GM12878 (cell line): ENCODE measurements around the gene NUP62. TPM values are rescaled to one million over a fixed set of nuclear protein-coding genes. Genes with fewer than 3 reads are reported as not detected.

Experiments used
- ATAC-seq: fragments of 200-7000 bp; cut with Tn5 transposase; 3 replicates; pipeline ENCODE4 v1.9.1; 2020; ENCODE audit warnings: mild to moderate bottlenecking, moderate library complexity
- BruUV-seq: library from RNA; stranded (reverse); fragments of 400-500 nt; replicated peaks from 2 replicates; lab custom pipeline; 2021; lab: Mats Ljungman, UMichigan
- CTCF ChIA-PET: fragments of 300-600 bp; sonication (Branson Sonifier 250); formaldehyde crosslinking; extraction: SDS; loops from one replicate; lab custom pipeline; 2021; ENCODE audit warnings: inconsistent platforms; lab: Yijun Ruan, JAX
- POLR2A ChIA-PET: fragments of 350-600 bp; formaldehyde crosslinking; extraction: SDS; loops from one replicate; lab custom pipeline; 2021; ENCODE audit warnings: inconsistent platforms; lab: Charles Lee
- RAD21 ChIA-PET: fragments of 300-600 bp; sonication (Branson Sonifier 250); formaldehyde crosslinking; loops from one replicate; lab custom pipeline; 2023; ENCODE audit warnings: antibody characterized with exemption; ENCODE audit not compliant: unreplicated experiment; lab: Charles Lee
- SMC1A ChIA-PET: fragments of 300-600 bp; sonication (Branson Sonifier 250); formaldehyde crosslinking; loops from one replicate; lab custom pipeline; 2023; ENCODE audit not compliant: unreplicated experiment, uncharacterized antibody; lab: Charles Lee
- DNase-seq: peaks from one replicate; pipeline ENCODE4 v3.0.0-alpha.2; 2011; ENCODE audit warnings: low read depth, low spot score
- FAIRE-seq: peaks from 3 replicates; lab custom pipeline; 2011; peaks lifted over from hg19 to GRCh38; lab: Jason Lieb, UNC
- H2AFZ ChIP-seq: 2 replicates; pipeline ENCODE4 v1.6.0; 2011; ENCODE audit warnings: low read depth, low read length, control low read depth; ENCODE audit not compliant: control insufficient read depth
- H3K27ac ChIP-seq: 2 replicates; pipeline ENCODE4 v1.5.1; 2011; ENCODE audit warnings: control low read depth; ENCODE audit not compliant: control insufficient read depth, insufficient read depth
- H3K27me3 ChIP-seq, 2 experiments: replicated peaks in 1 of 2; 2 replicates each; pipeline versions ENCODE4 v1.6.0 to v1.6.1; 2011; ENCODE audit warnings: low read length in 1 of 2; ENCODE audit not compliant: control insufficient read depth in 2 of 2, insufficient read depth in 2 of 2
- H3K36me3 ChIP-seq, 2 experiments: 2 replicates each; pipeline ENCODE4 v1.5.1; 2011; ENCODE audit warnings: low read length in 1 of 2; ENCODE audit not compliant: control insufficient read depth in 2 of 2, insufficient read depth in 2 of 2
- H3K4me1 ChIP-seq: 2 replicates; pipeline ENCODE4 v1.6.1; 2011; ENCODE audit warnings: mild to moderate bottlenecking, low read length, moderate library complexity, mixed read lengths; ENCODE audit not compliant: control insufficient read depth, insufficient read depth
- H3K4me2 ChIP-seq: 2 replicates; pipeline ENCODE4 v1.6.0; 2011; ENCODE audit warnings: control low read depth; ENCODE audit not compliant: control insufficient read depth, insufficient read depth
- H3K4me3 ChIP-seq: fragments of 200-600 bp; sonication (generic); 2 replicates; pipeline ENCODE4 v1.5.1; 2016
- H3K79me2 ChIP-seq: 2 replicates; pipeline ENCODE4 v1.6.0; 2011; ENCODE audit warnings: low read length; ENCODE audit not compliant: control insufficient read depth, insufficient read depth
- H3K9ac ChIP-seq: 2 replicates; pipeline ENCODE4 v1.8.0; 2011; ENCODE audit warnings: low read length, control low read depth, mixed read lengths; ENCODE audit not compliant: control insufficient read depth, insufficient read depth
- H3K9me3 ChIP-seq: replicated peaks from 3 replicates; pipeline ENCODE4 v1.5.1; 2011; ENCODE audit warnings: mild to moderate bottlenecking, low read length; ENCODE audit not compliant: control insufficient read depth, insufficient read depth
- H4K20me1 ChIP-seq: 2 replicates; pipeline ENCODE4 v1.6.0; 2011; ENCODE audit not compliant: control insufficient read depth, insufficient read depth
- HDAC2 ChIP-seq: fragments of 200-600 bp; sonication (generic); IDR thresholded peaks from 2 replicates; pipeline ENCODE4 v1.6.1; 2017
- KDM1A ChIP-seq: fragments of 200-600 bp; sonication (generic); IDR thresholded peaks from 2 replicates; pipeline ENCODE4 v1.6.1; 2016; ENCODE audit warnings: borderline replicate concordance
- SMARCA5 ChIP-seq: fragments of 450-650 bp; IDR thresholded peaks from 2 replicates; pipeline ENCODE4 v1.6.1; 2017; ENCODE audit warnings: mild to moderate bottlenecking
- WGBS: methylation state at CpG from one replicate; pipeline ENCODE4 v1.1.6; 2016; ENCODE audit warnings: low lambda C conversion rate; ENCODE audit not compliant: insufficient replicate concordance, insufficient coverage; ENCODE audit errors: missing lambda C conversion rate; 5-methylcytosine and 5-hydroxymethylcytosine counted together
- in situ Hi-C: fragments of 300-500 bp; cut with MboI; formaldehyde crosslinking; loops from 9 replicates; pipeline ENCODE4 v1.14.3; 2018; ENCODE audit warnings: mixed read lengths
- intact Hi-C: fragments of 100-400 bp; cut with micrococcal nuclease; formaldehyde crosslinking; loops from one replicate; pipeline ENCODE4 v1.14.2; 2022; ENCODE audit not compliant: unreplicated experiment
- polyA plus RNA-seq, 11 experiments: library from polyadenylated mRNA; depleted of rRNA in 4 of 11; unstranded in 6 of 11; stranded (reverse) in 5 of 11; fragments of >200 nt; fragmentation: Nextera tagmentation in 4 of 11; fragmentation: Illumina TruSeq in 1 of 11; extraction: Ambion mirVana in 4 of 11; extraction: Trizol in 1 of 11; gene quantifications; 1 replicate in 1 of 11; 2 replicates in 10 of 11; pipeline versions ENCODE4 v1.2.1 to v1.2.3, GENCODE V29; 2011 to 2016; ENCODE audit warnings: inconsistent platforms in 2 of 11, missing spikeins in 2 of 11, low read depth in 1 of 11
- total RNA-seq, 4 experiments: library from RNA; depleted of rRNA in 3 of 4; stranded (reverse); fragments of >200 nt in 3 of 4; fragmentation: Illumina TruSeq in 1 of 4; extraction: Trizol in 1 of 4; gene quantifications; 2 replicates each; pipeline versions ENCODE4 v1.2.1 to v1.2.3, GENCODE V29; 2013 to 2021
- TF ChIP-seq, protein P1 (sequence below): fragments of 450-650 bp; IDR thresholded peaks from 2 replicates; pipeline ENCODE4 v1.6.1; 2014; ENCODE audit warnings: mild to moderate bottlenecking

Gene NUP62
- total and polyA plus RNA-seq, 10 of the 15 experiments (the other 5 are each of a cell fraction or from before 2014, with no cell fraction given), result 19.5 to 110 (median 66.9) TPM

DNA sequence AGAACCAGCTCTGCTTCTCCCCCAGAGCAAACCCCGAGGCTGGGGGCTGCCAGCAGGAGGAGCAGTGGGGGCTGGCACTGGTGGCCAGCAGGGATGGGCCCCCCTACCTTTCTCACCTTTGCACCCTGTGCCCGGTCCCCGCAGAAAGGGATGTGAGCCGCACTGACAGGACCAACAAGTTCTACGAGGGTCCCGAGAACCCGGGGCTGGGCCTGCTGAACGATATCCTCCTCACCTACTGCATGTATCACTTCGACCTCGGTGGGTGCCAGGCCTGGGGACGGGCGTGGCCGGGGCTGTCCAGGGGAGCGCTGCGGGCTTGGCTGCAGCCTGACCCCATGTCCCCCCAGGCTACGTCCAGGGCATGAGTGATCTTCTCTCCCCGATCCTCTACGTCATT is 45.2 kb downstream of the NUP62 start:
- Histone ChIP-seq H3K79me2 (no peaks in the 10 kb centered on the region), H4K20me1 (no peaks in the 10 kb centered on the region), H3K4me1 (peaks cover 6% of the 10 kb centered on the region), H2AFZ (no peak overlapping the region), H3K36me3 (peaks cover 8 to 13% of the 10 kb centered on the region in 2 experiments), H3K4me3 (no peak overlapping the region), H3K9me3 (no peaks in the 10 kb centered on the region; the same call in 2 of the 3 replicates), H3K9ac (no peak overlapping the region), H3K4me2 (no peak overlapping the region), H3K27me3 (no peaks in the 10 kb centered on the region), H3K27ac (no peak overlapping the region)
- no peak for FAIRE-seq
- CTCF ChIA-PET, result interaction anchor here (1.1 kb wide), 1 partner anchor 10 kb away, joined by 3 read pairs; no protein-coding TSS in a partner anchor
- no peak for DNase-seq
- TF ChIP-seq HDAC2, result no peak
- BruUV-seq, result no TSS peak
- WGBS, result 88% methylated on average over 18 of the region's 18 CpGs
- no peak for ATAC-seq
- POLR2A ChIA-PET, result interaction anchor here (0.6 kb wide), 1 partner anchor 207 kb away, joined by 3 read pairs; the partner anchor contains the start of gene PRMT1
- intact Hi-C loops, result no loop called here
- SMC1A ChIA-PET, result no interaction called here
- RAD21 ChIA-PET, result no interaction called here
- in situ Hi-C loops, result loop anchor here (25.0 kb wide), 1 partner anchor 1247 kb away; the partner anchor contains the start of genes CA11 and DBP

GRCh38 chr19:49883094-49883493 is 46.2 kb downstream of the NUP62 start:
- ChIA-PET SMC1A (interaction anchor here (1.0 to 1.1 kb wide), 2 partner anchors 12 to 29 kb away, joined by 3 read pairs; no protein-coding TSS in a partner anchor), RAD21 (no interaction called here), POLR2A (interaction anchor here (1.0 kb wide), 2 partner anchors 10 to 24 kb away, joined by 3 read pairs; no protein-coding TSS in a partner anchor), CTCF (no interaction called here)
- Histone ChIP-seq H3K79me2 (peaks cover 4% of the 10 kb centered on the region), H3K27me3 (no peaks in the 10 kb centered on the region), H3K4me1 (peaks cover 12% of the 10 kb centered on the region), H3K9me3 (no peaks in the 10 kb centered on the region; the same call in 2 of the 3 replicates), H3K4me3 (no peak overlapping the region), H3K27ac (no peak overlapping the region), H3K4me2 (no peak overlapping the region), H3K9ac (no peak overlapping the region), H3K36me3 (peaks cover 8 to 13% of the 10 kb centered on the region in 2 experiments), H2AFZ (no peak overlapping the region), H4K20me1 (no peaks in the 10 kb centered on the region)
- intact Hi-C loops (no loop called here), in situ Hi-C loops (loop anchor here (25.0 kb wide), 1 partner anchor 1246 kb away; the partner anchor contains the start of genes CA11 and DBP)
- no peak for DNase-seq
- no peak for ATAC-seq
- TF ChIP-seq, protein P1, sequence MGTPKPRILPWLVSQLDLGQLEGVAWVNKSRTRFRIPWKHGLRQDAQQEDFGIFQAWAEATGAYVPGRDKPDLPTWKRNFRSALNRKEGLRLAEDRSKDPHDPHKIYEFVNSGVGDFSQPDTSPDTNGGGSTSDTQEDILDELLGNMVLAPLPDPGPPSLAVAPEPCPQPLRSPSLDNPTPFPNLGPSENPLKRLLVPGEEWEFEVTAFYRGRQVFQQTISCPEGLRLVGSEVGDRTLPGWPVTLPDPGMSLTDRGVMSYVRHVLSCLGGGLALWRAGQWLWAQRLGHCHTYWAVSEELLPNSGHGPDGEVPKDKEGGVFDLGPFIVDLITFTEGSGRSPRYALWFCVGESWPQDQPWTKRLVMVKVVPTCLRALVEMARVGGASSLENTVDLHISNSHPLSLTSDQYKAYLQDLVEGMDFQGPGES, result no peak
- TF ChIP-seq SMARCA5, result peak; percentile 50; the same call in 1 of the 2 replicates
- no peak for TF ChIP-seq KDM1A
- no TSS peak for BruUV-seq
- 98% methylated on average over 5 of the region's 5 CpGs for WGBS
- no peak for FAIRE-seq
